ENCODE data around the gene HADHA.

DNA sequence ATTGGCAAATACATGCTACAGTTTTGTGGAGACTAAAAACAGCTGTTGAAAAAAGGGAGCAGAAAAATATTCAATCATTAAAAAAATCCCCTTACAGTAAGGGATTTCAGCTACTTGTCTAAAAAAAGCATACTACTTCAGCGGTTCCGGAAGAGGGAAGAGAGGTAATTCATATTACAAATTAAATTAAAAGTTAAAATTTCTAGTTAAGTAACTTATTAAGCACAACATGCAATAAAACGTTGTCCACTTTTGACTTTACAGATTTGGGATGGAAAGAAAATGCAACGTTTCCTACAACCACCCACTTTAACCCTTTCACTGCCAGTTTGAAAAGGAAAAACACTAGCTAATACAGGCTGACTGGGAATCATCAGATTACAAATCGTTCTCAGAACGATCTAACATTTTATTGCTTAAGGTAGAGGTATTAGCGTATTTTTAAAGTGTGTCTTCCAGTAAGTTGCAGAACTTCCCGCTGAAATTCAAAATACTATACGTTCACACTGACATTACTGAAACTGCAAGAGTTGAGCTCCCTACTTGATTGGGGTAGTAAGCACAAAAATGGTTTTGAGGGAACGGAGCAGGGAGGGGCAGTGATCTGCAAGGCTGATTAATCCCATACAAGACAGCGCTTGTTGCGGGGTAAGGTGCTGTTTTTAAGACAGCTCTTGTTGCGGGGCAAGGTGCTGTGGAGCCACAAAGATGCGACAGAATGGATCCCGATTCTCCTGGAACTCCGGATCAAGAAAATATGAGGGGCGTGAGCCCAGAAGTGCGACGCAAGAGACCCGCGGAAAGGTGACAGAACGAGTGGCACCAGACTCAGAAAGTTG is 743 bp downstream of the HADHA start:
- TF ChIP-seq, protein P1, sequence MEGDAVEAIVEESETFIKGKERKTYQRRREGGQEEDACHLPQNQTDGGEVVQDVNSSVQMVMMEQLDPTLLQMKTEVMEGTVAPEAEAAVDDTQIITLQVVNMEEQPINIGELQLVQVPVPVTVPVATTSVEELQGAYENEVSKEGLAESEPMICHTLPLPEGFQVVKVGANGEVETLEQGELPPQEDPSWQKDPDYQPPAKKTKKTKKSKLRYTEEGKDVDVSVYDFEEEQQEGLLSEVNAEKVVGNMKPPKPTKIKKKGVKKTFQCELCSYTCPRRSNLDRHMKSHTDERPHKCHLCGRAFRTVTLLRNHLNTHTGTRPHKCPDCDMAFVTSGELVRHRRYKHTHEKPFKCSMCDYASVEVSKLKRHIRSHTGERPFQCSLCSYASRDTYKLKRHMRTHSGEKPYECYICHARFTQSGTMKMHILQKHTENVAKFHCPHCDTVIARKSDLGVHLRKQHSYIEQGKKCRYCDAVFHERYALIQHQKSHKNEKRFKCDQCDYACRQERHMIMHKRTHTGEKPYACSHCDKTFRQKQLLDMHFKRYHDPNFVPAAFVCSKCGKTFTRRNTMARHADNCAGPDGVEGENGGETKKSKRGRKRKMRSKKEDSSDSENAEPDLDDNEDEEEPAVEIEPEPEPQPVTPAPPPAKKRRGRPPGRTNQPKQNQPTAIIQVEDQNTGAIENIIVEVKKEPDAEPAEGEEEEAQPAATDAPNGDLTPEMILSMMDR (conservative IDR thresholded peaks at IDR 0.05; ENCODE audit: low read depth, low read length): no peak
- no peak for TF ChIP-seq EZH2 (IDR thresholded peaks at IDR 0.05; ENCODE audit: low read length, unreplicated experiment)
